ENCODE data around the gene PUSL1. TPM values are rescaled to one million over a fixed set of nuclear protein-coding genes. Genes with fewer than 3 reads are reported as not detected.

The PUSL1 gene
- total RNA-seq, 1 experiment from 2014 or later = 38.0 TPM

- Histone ChIP-seq H4K5ac (ENCODE audit: insufficient read length, low read depth, low read length) (no peak overlapping the region), H3K27me3 (ENCODE audit: insufficient read depth, low read length) (no peaks in the 10 kb centered on the region), H2AFZ (ENCODE audit: low read length) (no peak overlapping the region), H3K79me2 (ENCODE audit: insufficient read depth, low read length) (peaks cover 17% of the 10 kb centered on the region; the same call in 1 of the 2 replicates), H2BK20ac (ENCODE audit: low read depth, low read length, poor library complexity, severe bottlenecking) (no peak overlapping the region), H3K79me1 (ENCODE audit: insufficient read depth, low read depth, low read length, poor library complexity, severe bottlenecking) (peaks cover 8% of the 10 kb centered on the region), H3K23ac (ENCODE audit: insufficient read length, low read depth, low read length) (no peak overlapping the region), H3K4ac (ENCODE audit: low read depth, low read length) (no peak overlapping the region), H2BK5ac (ENCODE audit: insufficient read length, low read length) (no peak overlapping the region), H3K9ac (ENCODE audit: extremely low read depth, insufficient read length, low read length) (no peak overlapping the region), H3T11ph (ENCODE audit: low read length) (no peak overlapping the region), H2BK15ac (ENCODE audit: low read depth, low read length) (no peak overlapping the region), H2BK120ac (ENCODE audit: low read depth, low read length, poor library complexity, severe bottlenecking) (no peak overlapping the region), H3K56ac (ENCODE audit: insufficient read length, low read depth, low read length) (no peak overlapping the region), H3K27ac (ENCODE audit: insufficient read length, low read depth, low read length) (no peak overlapping the region), H3K4me1 (ENCODE audit: insufficient read depth, low read length) (no peaks in the 10 kb centered on the region), H4K20me1 (ENCODE audit: control insufficient read depth, insufficient read depth, insufficient read length) (peaks cover 5% of the 10 kb centered on the region), H4K91ac (ENCODE audit: insufficient read length, low read depth, low read length) (no peak overlapping the region), H3K4me2 (ENCODE audit: insufficient read depth, insufficient read length, low read length) (no peak overlapping the region), H3K9me3 (ENCODE audit: control insufficient read depth, low read depth, low read length) (no peaks in the 10 kb centered on the region), H2BK12ac (ENCODE audit: insufficient read length, low read depth, low read length) (no peak overlapping the region), H3K14ac (ENCODE audit: insufficient read depth, low read length) (no peak overlapping the region), H4K8ac (replicated peaks; ENCODE audit: insufficient read length, low read depth, low read length) (no peak overlapping the region), H2AK5ac (ENCODE audit: insufficient read length, low read length) (no peak overlapping the region), H3K18ac (ENCODE audit: insufficient read length, low read depth, low read length) (no peak overlapping the region), H3K23me2 (ENCODE audit: insufficient read length, low read depth, low read length, poor library complexity, severe bottlenecking) (peaks cover 8% of the 10 kb centered on the region)
- WGBS (ENCODE audit: extremely low coverage, insufficient read length, low lambda C conversion rate) = no CpG with 5 or more reads among the region's 14 CpGs
- peaks cover 13 to 37% (median 32%) of the 10 kb centered on the region in 3 experiments; a peak in 6 of 7 replicates for H3K36me3 Mint-ChIP-seq (ENCODE audit: insufficient read depth in 1 of 3, low read depth in 3 of 3)
- H3K4me3 Mint-ChIP-seq = peak overlapping the region; percentile 71 to 80
- no peak for DNase-seq
- H3K4me1 Mint-ChIP-seq = peaks cover 2 to 14% of the 10 kb centered on the region in 2 experiments
- no peaks in the 10 kb centered on the region for H3K9me3 Mint-ChIP-seq
- peak overlapping the region in 1 of 3 experiments; percentile 78; a peak in 1 of 7 replicates for H3K27ac Mint-ChIP-seq
- no peak for TF ChIP-seq CTCF (conservative IDR thresholded peaks at IDR 0.05)
- no peaks in the 10 kb centered on the region for H3K27me3 Mint-ChIP-seq (ENCODE audit: low read depth)
Observed at GRCh38 chr1:1322418-1322817, 14.0 kb downstream of the PUSL1 start.

Measured in H9 (cell line).